SK-N-SH (cell line): ENCODE results near the gene SCARF2.

Experiments used
- CTCF ChIP-seq: fragments of 200-600 bp; sonication (generic); IDR thresholded peaks from 2 replicates; pipeline ENCODE4 v1.6.1; 2017; ENCODE audit warnings: antibody characterized with exemption, mild to moderate bottlenecking, moderate library complexity
- MAX ChIP-seq: IDR thresholded peaks from 2 replicates; pipeline ENCODE4 v1.4.0; 2012; ENCODE audit warnings: low read depth
- MEF2A ChIP-seq: IDR thresholded peaks from 2 replicates; pipeline ENCODE4 v1.4.0; 2012; ENCODE audit warnings: low read depth, borderline replicate concordance
- MXI1 ChIP-seq: IDR thresholded peaks from 2 replicates; pipeline ENCODE4 v1.6.1; 2012; ENCODE audit warnings: mild to moderate bottlenecking, low read depth, low read length, improper control_type of control experiment
- NFIC ChIP-seq: IDR thresholded peaks from 2 replicates; pipeline ENCODE4 v1.4.0; 2012; ENCODE audit warnings: borderline replicate concordance
- POLR2AphosphoS5 ChIP-seq: IDR thresholded peaks from 2 replicates; pipeline ENCODE4 v1.6.1; 2012; ENCODE audit warnings: low read depth, low read length
- REST ChIP-seq: IDR thresholded peaks from 2 replicates; pipeline ENCODE4 v1.6.1; 2012; ENCODE audit warnings: mild to moderate bottlenecking, low read depth, low read length, moderate library complexity
- SMC3 ChIP-seq: IDR thresholded peaks from 2 replicates; pipeline ENCODE4 v1.6.1; 2012; ENCODE audit warnings: low read depth, low read length, improper control_type of control experiment
- TAF1 ChIP-seq: IDR thresholded peaks from 2 replicates; pipeline ENCODE4 v1.6.1; 2012; ENCODE audit warnings: low read depth, mild to moderate bottlenecking, low read length, moderate library complexity, borderline replicate concordance
- ZBTB33 ChIP-seq: IDR thresholded peaks from 2 replicates; pipeline ENCODE4 v1.4.0; 2012; ENCODE audit warnings: low read depth, borderline replicate concordance

- no peak for TF ChIP-seq POLR2AphosphoS5
- TF ChIP-seq MXI1 = no peak
- TF ChIP-seq CTCF = no peak
- TF ChIP-seq MEF2A = no peak
- TF ChIP-seq SMC3 = no peak
- no peak for TF ChIP-seq NFIC
- TF ChIP-seq ZBTB33 = no peak
- no peak for TF ChIP-seq TAF1
- TF ChIP-seq MAX = no peak
- TF ChIP-seq REST = no peak
Observed at GRCh38 chr22:20464912-20465758, 27.5 kb upstream of the SCARF2 start.
